Liver (tissue), 10 donors: ENCODE data around the gene APOF. TPM values are rescaled to one million over a fixed set of nuclear protein-coding genes. Genes with fewer than 3 reads are reported as not detected.

Experiments
- DNase-seq: peaks from one replicate; pipeline ENCODE4 v3.0.0-alpha.2; 2017; ENCODE audit warnings: low spot score
- H3K27ac ChIP-seq, 2 donors: one replicate each; pipeline ENCODE4 v1.7.0; 2013; ENCODE audit warnings: inconsistent platforms in 2 of 2, low read length in 2 of 2, control low read depth in 1 of 2, low read depth in 1 of 2, mild to moderate bottlenecking in 1 of 2
- H3K27me3 ChIP-seq, 4 donors: one replicate each; pipeline versions ENCODE4 v1.6.1 to v1.7.0; 2013; ENCODE audit warnings: low read length in 3 of 4, inconsistent platforms in 1 of 4, mild to moderate bottlenecking in 1 of 4, moderate library complexity in 1 of 4; ENCODE audit not compliant: control insufficient read depth in 4 of 4, insufficient read depth in 4 of 4
- H3K36me3 ChIP-seq, 4 donors: one replicate each; pipeline versions ENCODE4 v1.6.1 to v1.7.0; 2013; ENCODE audit warnings: low read length in 3 of 4, mild to moderate bottlenecking in 3 of 4, low read depth in 1 of 4, moderate library complexity in 1 of 4; ENCODE audit not compliant: control insufficient read depth in 4 of 4, insufficient read depth in 3 of 4
- H3K4me1 ChIP-seq, 4 donors: one replicate each; pipeline versions ENCODE4 v1.6.1 to v1.7.0; 2013; ENCODE audit warnings: low read length in 3 of 4, mild to moderate bottlenecking in 3 of 4, moderate library complexity in 1 of 4; ENCODE audit not compliant: control insufficient read depth in 4 of 4, insufficient read depth in 4 of 4
- H3K4me3 ChIP-seq, 3 donors: one replicate each; pipeline versions ENCODE4 v1.6.1 to v1.7.0; 2013; ENCODE audit warnings: low read length in 3 of 3, control low read depth in 1 of 3, low read depth in 1 of 3, mild to moderate bottlenecking in 1 of 3
- H3K9ac ChIP-seq, 2 donors: one replicate each; pipeline ENCODE4 v1.7.0; 2013; ENCODE audit warnings: low read length in 2 of 2, mild to moderate bottlenecking in 2 of 2, moderate library complexity in 2 of 2, control low read depth in 1 of 2, low read depth in 1 of 2
- H3K9me3 ChIP-seq, 4 donors: one replicate each; pipeline versions ENCODE4 v1.6.1 to v1.7.0; 2013; ENCODE audit warnings: low read length in 3 of 4; ENCODE audit not compliant: control insufficient read depth in 4 of 4
- EGR1 ChIP-seq, 2 donors: IDR thresholded peaks; 2 replicates each; pipeline ENCODE4 v1.6.1; 2016 to 2018; ENCODE audit warnings: antibody characterized with exemption in 2 of 2, low read depth in 2 of 2
- FOXA2 ChIP-seq: IDR thresholded peaks from 2 replicates; pipeline ENCODE4 v1.6.1; 2016; ENCODE audit warnings: antibody characterized with exemption
- GABPA ChIP-seq, 2 donors: IDR thresholded peaks in 1 of 2; conservative IDR thresholded peaks in 1 of 2; 2 replicates each; pipeline ENCODE4 v1.6.1; 2016; ENCODE audit warnings: antibody characterized with exemption in 2 of 2, mild to moderate bottlenecking in 1 of 2, moderate library complexity in 1 of 2
- HNF4A ChIP-seq, 2 donors: conservative IDR thresholded peaks; 2 replicates each; pipeline ENCODE4 v1.6.1; 2016; ENCODE audit warnings: antibody characterized with exemption in 2 of 2, mild to moderate bottlenecking in 2 of 2
- HNF4G ChIP-seq: IDR thresholded peaks from 2 replicates; pipeline ENCODE4 v1.6.1; 2016; ENCODE audit warnings: antibody characterized with exemption
- JUND ChIP-seq, 2 donors: IDR thresholded peaks; 2 replicates each; pipeline ENCODE4 v1.6.1; 2016; ENCODE audit warnings: antibody characterized with exemption in 2 of 2
- MAX ChIP-seq: IDR thresholded peaks from 2 replicates; pipeline ENCODE4 v1.6.1; 2016; ENCODE audit warnings: antibody characterized with exemption
- NR2F2 ChIP-seq: IDR thresholded peaks from 2 replicates; pipeline ENCODE4 v1.6.1; 2016; ENCODE audit warnings: antibody characterized with exemption
- RAD21 ChIP-seq, 2 donors: IDR thresholded peaks; 2 replicates each; pipeline ENCODE4 v1.6.1; 2016; ENCODE audit warnings: antibody characterized with exemption in 2 of 2, mild to moderate bottlenecking in 2 of 2
- SP1 ChIP-seq: IDR thresholded peaks from 2 replicates; pipeline ENCODE4 v1.6.1; 2018; ENCODE audit warnings: antibody characterized with exemption, mild to moderate bottlenecking
- TAF1 ChIP-seq: conservative IDR thresholded peaks from 2 replicates; pipeline ENCODE4 v1.6.1; 2016; ENCODE audit warnings: antibody characterized with exemption, mild to moderate bottlenecking
- YY1 ChIP-seq: IDR thresholded peaks from 2 replicates; pipeline ENCODE4 v1.6.1; 2016; ENCODE audit warnings: antibody characterized with exemption, mild to moderate bottlenecking
- WGBS: extraction: QIAGEN DNeasy Blood & Tissue Kit; methylation state at CpG from one replicate; pipeline ENCODE4 v1.1.7; 2013; 5-methylcytosine and 5-hydroxymethylcytosine counted together
- polyA plus RNA-seq, 2 donors: library from polyadenylated mRNA; stranded (reverse) in 1 of 2; unstranded in 1 of 2; fragments of 200-250 nt in 1 of 2; fragments of >200 nt in 1 of 2; fragmentation: Nextera tagmentation in 1 of 2; extraction: Ambion mirVana in 1 of 2; gene quantifications; one replicate each; pipeline versions ENCODE4 v1.2.1 to v1.2.3, GENCODE V29; 2013 to 2015
- small RNA-seq: library from RNA; depleted of rRNA; stranded (forward); fragments of <200 nt; gene quantifications from one replicate; pipeline ENCODE3, GENCODE V24; 2014
- total RNA-seq, 2 donors: library from RNA; depleted of rRNA; stranded (reverse); fragments of >200 nt; gene quantifications; one replicate each; pipeline ENCODE4 v1.2.3, GENCODE V29; 2014
- TF ChIP-seq, protein P1 (sequence below): IDR thresholded peaks from 2 replicates; pipeline ENCODE4 v1.6.1; 2016; ENCODE audit warnings: antibody characterized with exemption
- TF ChIP-seq, protein P2 (sequence below): IDR thresholded peaks from 2 replicates; pipeline ENCODE4 v1.6.1; 2016; ENCODE audit warnings: antibody characterized with exemption, mild to moderate bottlenecking
- TF ChIP-seq, protein P3 (sequence below): fragments of 150-350 bp; IDR thresholded peaks from 2 replicates; pipeline ENCODE4 v1.5.1; 2017; ENCODE audit warnings: improper control_type of control experiment, low read depth, low read length; ENCODE audit not compliant: missing input control
- donor health status: healthy.
- donor health status: healthy.
- donor health status: healthy.
- donor health status: healthy.
- donor health status: healthy.

The APOF gene
- total and polyA plus RNA-seq, 4 donors: 11.9 to 335 (median 156) TPM

DNA sequence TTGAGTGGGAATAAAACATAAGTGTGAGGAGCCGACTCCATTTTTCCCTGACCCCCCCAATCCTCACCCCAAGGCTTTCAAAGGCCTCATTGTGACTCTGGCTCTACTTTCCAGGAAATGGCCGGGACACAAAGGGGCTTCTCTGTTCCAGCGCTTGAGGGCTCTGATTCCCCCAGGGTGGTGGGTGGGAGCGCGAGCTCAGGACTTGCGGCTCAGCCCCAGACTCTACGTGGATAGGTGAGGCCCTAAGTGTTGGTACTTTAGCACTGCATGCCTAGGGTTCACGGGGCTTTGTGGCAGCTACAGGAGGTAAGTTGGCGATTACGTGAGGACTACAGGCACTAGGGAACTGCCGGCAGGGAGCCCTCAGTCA is 47.4 kb downstream of the APOF start:
- Histone ChIP-seq H3K27ac (peak overlapping the region; percentile 86 to 98), H3K36me3 (peaks cover 17 to 35% (median 25%) of the 10 kb centered on the region in 4 donors), H3K27me3 (no peaks in the 10 kb centered on the region), H3K4me1 (peaks cover 0 to 20% (median 14%) of the 10 kb centered on the region in 4 donors), H3K4me3 (peak overlapping the region; percentile 67 to 81 (median 69)), H3K9ac (peak overlapping the region; percentile 72 to 88), H3K9me3 (no peaks in the 10 kb centered on the region)
- DNase-seq: no peak
- no peak for TF ChIP-seq HNF4A (conservative IDR thresholded peaks at IDR 0.05)
- TF ChIP-seq, protein P1, sequence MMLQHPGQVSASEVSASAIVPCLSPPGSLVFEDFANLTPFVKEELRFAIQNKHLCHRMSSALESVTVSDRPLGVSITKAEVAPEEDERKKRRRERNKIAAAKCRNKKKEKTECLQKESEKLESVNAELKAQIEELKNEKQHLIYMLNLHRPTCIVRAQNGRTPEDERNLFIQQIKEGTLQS: no peak
- no peak for TF ChIP-seq SP1
- TF ChIP-seq GABPA (IDR thresholded peaks at IDR 0.05 in 1 of 2, conservative IDR thresholded peaks at IDR 0.05 in 1 of 2): no peak
- no peak for TF ChIP-seq JUND (IDR thresholded peaks at IDR 0.05)
- TF ChIP-seq, protein P2, sequence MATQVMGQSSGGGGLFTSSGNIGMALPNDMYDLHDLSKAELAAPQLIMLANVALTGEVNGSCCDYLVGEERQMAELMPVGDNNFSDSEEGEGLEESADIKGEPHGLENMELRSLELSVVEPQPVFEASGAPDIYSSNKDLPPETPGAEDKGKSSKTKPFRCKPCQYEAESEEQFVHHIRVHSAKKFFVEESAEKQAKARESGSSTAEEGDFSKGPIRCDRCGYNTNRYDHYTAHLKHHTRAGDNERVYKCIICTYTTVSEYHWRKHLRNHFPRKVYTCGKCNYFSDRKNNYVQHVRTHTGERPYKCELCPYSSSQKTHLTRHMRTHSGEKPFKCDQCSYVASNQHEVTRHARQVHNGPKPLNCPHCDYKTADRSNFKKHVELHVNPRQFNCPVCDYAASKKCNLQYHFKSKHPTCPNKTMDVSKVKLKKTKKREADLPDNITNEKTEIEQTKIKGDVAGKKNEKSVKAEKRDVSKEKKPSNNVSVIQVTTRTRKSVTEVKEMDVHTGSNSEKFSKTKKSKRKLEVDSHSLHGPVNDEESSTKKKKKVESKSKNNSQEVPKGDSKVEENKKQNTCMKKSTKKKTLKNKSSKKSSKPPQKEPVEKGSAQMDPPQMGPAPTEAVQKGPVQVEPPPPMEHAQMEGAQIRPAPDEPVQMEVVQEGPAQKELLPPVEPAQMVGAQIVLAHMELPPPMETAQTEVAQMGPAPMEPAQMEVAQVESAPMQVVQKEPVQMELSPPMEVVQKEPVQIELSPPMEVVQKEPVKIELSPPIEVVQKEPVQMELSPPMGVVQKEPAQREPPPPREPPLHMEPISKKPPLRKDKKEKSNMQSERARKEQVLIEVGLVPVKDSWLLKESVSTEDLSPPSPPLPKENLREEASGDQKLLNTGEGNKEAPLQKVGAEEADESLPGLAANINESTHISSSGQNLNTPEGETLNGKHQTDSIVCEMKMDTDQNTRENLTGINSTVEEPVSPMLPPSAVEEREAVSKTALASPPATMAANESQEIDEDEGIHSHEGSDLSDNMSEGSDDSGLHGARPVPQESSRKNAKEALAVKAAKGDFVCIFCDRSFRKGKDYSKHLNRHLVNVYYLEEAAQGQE: no peak
- TF ChIP-seq NR2F2: no peak
- no peak for TF ChIP-seq EGR1 (IDR thresholded peaks at IDR 0.05; ENCODE audit: low read depth in 2 of 2)
- no peak for TF ChIP-seq FOXA2
- under 1% methylated on average over 11 of the region's 11 CpGs for WGBS

- no peak for DNase-seq
- Histone ChIP-seq H3K4me1 (peaks cover 0 to 26% (median 14%) of the 10 kb centered on the region in 4 donors), H3K27me3 (no peaks in the 10 kb centered on the region), H3K9ac (no peak overlapping the region), H3K27ac (no peak overlapping the region), H3K9me3 (no peaks in the 10 kb centered on the region), H3K4me3 (no peak overlapping the region), H3K36me3 (peaks cover 9 to 30% (median 20%) of the 10 kb centered on the region in 4 donors)
- 97% methylated on average over 12 of the region's 12 CpGs for WGBS
- TF ChIP-seq YY1: no peak
- TF ChIP-seq SP1: no peak
- no peak for TF ChIP-seq RAD21 (IDR thresholded peaks at IDR 0.05)
- TF ChIP-seq JUND (IDR thresholded peaks at IDR 0.05): no peak
- no peak for TF ChIP-seq HNF4G
- TF ChIP-seq TAF1: no peak
- TF ChIP-seq MAX: no peak
- TF ChIP-seq NR2F2: no peak
- TF ChIP-seq, protein P3, sequence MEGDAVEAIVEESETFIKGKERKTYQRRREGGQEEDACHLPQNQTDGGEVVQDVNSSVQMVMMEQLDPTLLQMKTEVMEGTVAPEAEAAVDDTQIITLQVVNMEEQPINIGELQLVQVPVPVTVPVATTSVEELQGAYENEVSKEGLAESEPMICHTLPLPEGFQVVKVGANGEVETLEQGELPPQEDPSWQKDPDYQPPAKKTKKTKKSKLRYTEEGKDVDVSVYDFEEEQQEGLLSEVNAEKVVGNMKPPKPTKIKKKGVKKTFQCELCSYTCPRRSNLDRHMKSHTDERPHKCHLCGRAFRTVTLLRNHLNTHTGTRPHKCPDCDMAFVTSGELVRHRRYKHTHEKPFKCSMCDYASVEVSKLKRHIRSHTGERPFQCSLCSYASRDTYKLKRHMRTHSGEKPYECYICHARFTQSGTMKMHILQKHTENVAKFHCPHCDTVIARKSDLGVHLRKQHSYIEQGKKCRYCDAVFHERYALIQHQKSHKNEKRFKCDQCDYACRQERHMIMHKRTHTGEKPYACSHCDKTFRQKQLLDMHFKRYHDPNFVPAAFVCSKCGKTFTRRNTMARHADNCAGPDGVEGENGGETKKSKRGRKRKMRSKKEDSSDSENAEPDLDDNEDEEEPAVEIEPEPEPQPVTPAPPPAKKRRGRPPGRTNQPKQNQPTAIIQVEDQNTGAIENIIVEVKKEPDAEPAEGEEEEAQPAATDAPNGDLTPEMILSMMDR: no peak
- TF ChIP-seq HNF4A (conservative IDR thresholded peaks at IDR 0.05): no peak
These were observed 51.7 kb downstream of the APOF start for GRCh38 chr12:56311003-56311402.

Small RNA genes lying within 50 kb of the gene (small RNA-seq; reads per million reads assigned to genes)
- not detected for gene RNU7-40P

Other genes with a start within 250 kb of the APOF start
- gene RPL41, start 246.2 kb downstream of the APOF start, total RNA-seq: 1,000 to 10,000 TPM in 1 of 2 donors, 100 to 1,000 TPM in 1; 979 to 1,323 TPM
- 1,000 to 10,000 TPM; 1,640 to 2,155 TPM for gene RPL41, start 246.2 kb downstream of the APOF start, polyA plus RNA-seq
- gene ZC3H10, start 244.6 kb downstream of the APOF start, total RNA-seq: 1 to 10 TPM; 2.0 to 5.2 TPM
- 1 to 10 TPM; 1.3 to 1.8 TPM for gene ZC3H10, start 244.6 kb downstream of the APOF start, polyA plus RNA-seq
- 10 to 100 TPM; 59.5 to 93.5 TPM for gene ESYT1, start 234.6 kb downstream of the APOF start, total RNA-seq
- gene ESYT1, start 234.6 kb downstream of the APOF start, polyA plus RNA-seq: 10 to 100 TPM; 41.0 to 58.1 TPM
- 10 to 100 TPM in 1 of 2 donors, 1 to 10 TPM in 1; 3.7 to 14.2 TPM for gene MYL6B, start 210.3 kb downstream of the APOF start, total RNA-seq
- gene MYL6B, start 210.3 kb downstream of the APOF start, polyA plus RNA-seq: 10 to 100 TPM; 11.2 to 13.9 TPM
- gene MYL6, start 204.5 kb downstream of the APOF start, total RNA-seq: 100 to 1,000 TPM; 298 to 482 TPM
- gene MYL6, start 204.5 kb downstream of the APOF start, polyA plus RNA-seq: 100 to 1,000 TPM; 766 to 975 TPM
- gene SMARCC2, start 173.4 kb downstream of the APOF start, total RNA-seq: 10 to 100 TPM; 20.5 to 24.6 TPM
- gene SMARCC2, start 173.4 kb downstream of the APOF start, polyA plus RNA-seq: 10 to 100 TPM; 12.8 to 24.8 TPM
- 10 to 100 TPM; 22.1 to 31.8 TPM for gene RNF41, start 140.9 kb downstream of the APOF start, total RNA-seq
- 10 to 100 TPM in 1 of 2 donors, 1 to 10 TPM in 1; 7.6 to 11.5 TPM for gene RNF41, start 140.9 kb downstream of the APOF start, polyA plus RNA-seq
- gene NABP2, start 138.5 kb downstream of the APOF start, total RNA-seq: 10 to 100 TPM; 10.8 to 13.1 TPM
- gene NABP2, start 138.5 kb downstream of the APOF start, polyA plus RNA-seq: 10 to 100 TPM; 12.1 to 14.5 TPM
- 100 to 1,000 TPM; 157 to 195 TPM for gene SLC39A5, start 132.8 kb downstream of the APOF start, total RNA-seq
- 100 to 1,000 TPM; 125 to 126 TPM for gene SLC39A5, start 132.8 kb downstream of the APOF start, polyA plus RNA-seq
- gene ANKRD52, start 104.5 kb downstream of the APOF start, total RNA-seq: 10 to 100 TPM in 1 of 2 donors, 1 to 10 TPM in 1; 8.3 to 13.6 TPM
- gene ANKRD52, start 104.5 kb downstream of the APOF start, polyA plus RNA-seq: 10 to 100 TPM in 1 of 2 donors, 1 to 10 TPM in 1; 5.4 to 10.3 TPM
- gene COQ10A, start 95.9 kb downstream of the APOF start, total RNA-seq: 10 to 100 TPM in 1 of 2 donors, 1 to 10 TPM in 1; 3.2 to 40.7 TPM
- 10 to 100 TPM in 1 of 2 donors, 1 to 10 TPM in 1; 9.5 to 21.6 TPM for gene COQ10A, start 95.9 kb downstream of the APOF start, polyA plus RNA-seq
- gene CS, start 62.5 kb downstream of the APOF start, total RNA-seq: 10 to 100 TPM; 59.0 to 79.9 TPM
- 10 to 100 TPM; 33.8 to 36.0 TPM for gene CS, start 62.5 kb downstream of the APOF start, polyA plus RNA-seq
- 10 to 100 TPM; 24.6 to 68.7 TPM for gene CNPY2, start 46.9 kb downstream of the APOF start, total RNA-seq
- gene CNPY2, start 46.9 kb downstream of the APOF start, polyA plus RNA-seq: 100 to 1,000 TPM in 1 of 2 donors, 10 to 100 TPM in 1; 72.6 to 163 TPM
- 10 to 100 TPM; 20.5 to 92.4 TPM for gene PAN2, start 28.9 kb downstream of the APOF start, total RNA-seq
- 10 to 100 TPM; 26.9 to 28.5 TPM for gene PAN2, start 28.9 kb downstream of the APOF start, polyA plus RNA-seq
- under 1 TPM in 1 of 2 donors, not detected in 1; 0.25 TPM for gene IL23A, start 24.0 kb downstream of the APOF start, total RNA-seq
- gene IL23A, start 24.0 kb downstream of the APOF start, polyA plus RNA-seq: under 1 TPM; 0.14 to 0.22 TPM
- 100 to 1,000 TPM in 1 of 2 donors, 10 to 100 TPM in 1; 68.7 to 219 TPM for gene STAT2, start 2.8 kb downstream of the APOF start, total RNA-seq
- gene STAT2, start 2.8 kb downstream of the APOF start, polyA plus RNA-seq: 10 to 100 TPM; 48.4 to 64.5 TPM
- gene TIMELESS, start 86.6 kb upstream of the APOF start, total RNA-seq: 10 to 100 TPM; 12.9 to 17.6 TPM
- gene TIMELESS, start 86.6 kb upstream of the APOF start, polyA plus RNA-seq: 1 to 10 TPM; 5.1 to 7.8 TPM
- under 1 TPM; 0.09 to 0.50 TPM for gene MIP, start 91.8 kb upstream of the APOF start, total RNA-seq
- gene MIP, start 91.8 kb upstream of the APOF start, polyA plus RNA-seq: under 1 TPM; 0.28 to 0.60 TPM
- 1 to 10 TPM; 3.8 to 7.6 TPM for gene SPRYD4, start 105.7 kb upstream of the APOF start, total RNA-seq
- gene SPRYD4, start 105.7 kb upstream of the APOF start, polyA plus RNA-seq: 10 to 100 TPM in 1 of 2 donors, 1 to 10 TPM in 1; 7.7 to 13.0 TPM
- gene GLS2, start 125.3 kb upstream of the APOF start, total RNA-seq: 10 to 100 TPM; 42.2 to 53.8 TPM
- gene GLS2, start 125.3 kb upstream of the APOF start, polyA plus RNA-seq: 10 to 100 TPM; 28.0 to 53.7 TPM
- 1 to 10 TPM; 2.3 to 3.8 TPM for gene RBMS2, start 159.0 kb upstream of the APOF start, total RNA-seq
- gene RBMS2, start 159.0 kb upstream of the APOF start, polyA plus RNA-seq: 1 to 10 TPM; 1.2 to 1.3 TPM